ENCODE results near the gene PTN. TPM values are rescaled to one million over a fixed set of nuclear protein-coding genes. Genes with fewer than 3 reads are reported as not detected.

PTN gene
- total RNA-seq, 1 donor from 2014 or later, result 11.1 TPM

- Histone ChIP-seq H3K27ac (ENCODE audit: low read depth, low read length) (no peak overlapping the region), H3K4me3 (ENCODE audit: insufficient read depth, low read depth, low read length) (no peak overlapping the region), H3K79me2 (ENCODE audit: insufficient read depth, low read length) (no peaks in the 10 kb centered on the region), H2AFZ (ENCODE audit: low read depth, low read length) (no peak overlapping the region), H3K27me3 (ENCODE audit: insufficient read depth, low read length) (no peaks in the 10 kb centered on the region), H3K36me3 (ENCODE audit: insufficient read depth, low read length) (no peaks in the 10 kb centered on the region), H3K4me2 (ENCODE audit: low read length) (no peak overlapping the region), H4K20me1 (ENCODE audit: insufficient read depth, low read length) (no peaks in the 10 kb centered on the region), H3K9ac (ENCODE audit: low read length) (no peak overlapping the region), H3K4me1 (ENCODE audit: insufficient read depth, low read length) (no peaks in the 10 kb centered on the region), H3K9me3 (ENCODE audit: insufficient read depth, low read depth, low read length) (no peaks in the 10 kb centered on the region)
- no peaks in the 10 kb centered on the region for H3K4me1 Mint-ChIP-seq (ENCODE audit: low read depth, unreplicated experiment)
- DNase-seq (ENCODE audit: low read depth), result no peak
- H3K27me3 Mint-ChIP-seq (ENCODE audit: low read depth, unreplicated experiment), result no peaks in the 10 kb centered on the region
- no peak for TF ChIP-seq CTCF (IDR thresholded peaks at IDR 0.05; ENCODE audit: insufficient read depth, low read depth, low read length)
- no peak for TF ChIP-seq EZH2 (IDR thresholded peaks at IDR 0.05; ENCODE audit: insufficient read depth, low read length)
- peaks cover 1% of the 10 kb centered on the region for H3K9me3 Mint-ChIP-seq (ENCODE audit: unreplicated experiment)
- peaks cover 4% of the 10 kb centered on the region for H3K36me3 Mint-ChIP-seq (ENCODE audit: low read depth, unreplicated experiment)
- H3K4me3 Mint-ChIP-seq (ENCODE audit: unreplicated experiment), result no peak overlapping the region
- no peak for FAIRE-seq
- H3K27ac Mint-ChIP-seq (ENCODE audit: unreplicated experiment), result no peak overlapping the region
Measured at GRCh38 chr7:137386966-137387365, 43.4 kb upstream of the PTN start.

GRCh38 chr7:137381045-137381444, 37.5 kb upstream of the PTN start:
- H3K36me3 ChIP-seq (ENCODE audit: insufficient read depth, low read length), result no peaks in the 10 kb centered on the region
- DNase-seq (ENCODE audit: low read depth), result no peak
- Mint-ChIP-seq H3K9me3 (ENCODE audit: unreplicated experiment) (no peaks in the 10 kb centered on the region), H3K4me1 (ENCODE audit: low read depth, unreplicated experiment) (no peaks in the 10 kb centered on the region), H3K27ac (ENCODE audit: unreplicated experiment) (no peak overlapping the region), H3K27me3 (ENCODE audit: low read depth, unreplicated experiment) (no peaks in the 10 kb centered on the region), H3K4me3 (ENCODE audit: unreplicated experiment) (no peak overlapping the region), H3K36me3 (ENCODE audit: low read depth, unreplicated experiment) (no peaks in the 10 kb centered on the region)
- no peaks in the 10 kb centered on the region for H3K4me1 ChIP-seq (ENCODE audit: insufficient read depth, low read length)
- no peak overlapping the region for H3K4me2 ChIP-seq (ENCODE audit: low read length)
- no peaks in the 10 kb centered on the region for H3K27me3 ChIP-seq (ENCODE audit: insufficient read depth, low read length)
- FAIRE-seq, result no peak
- no peak overlapping the region for H3K4me3 ChIP-seq (ENCODE audit: insufficient read depth, low read depth, low read length)
- no peaks in the 10 kb centered on the region for H4K20me1 ChIP-seq (ENCODE audit: insufficient read depth, low read length)
- H3K79me2 ChIP-seq (ENCODE audit: insufficient read depth, low read length), result no peaks in the 10 kb centered on the region
- no peak for TF ChIP-seq CTCF (IDR thresholded peaks at IDR 0.05; ENCODE audit: insufficient read depth, low read depth, low read length)
- TF ChIP-seq EZH2 (IDR thresholded peaks at IDR 0.05; ENCODE audit: insufficient read depth, low read length), result no peak
- no peak overlapping the region for H2AFZ ChIP-seq (ENCODE audit: low read depth, low read length)
- no peak overlapping the region for H3K27ac ChIP-seq (ENCODE audit: low read depth, low read length)
- no peak overlapping the region for H3K9ac ChIP-seq (ENCODE audit: low read length)
- H3K9me3 ChIP-seq (ENCODE audit: insufficient read depth, low read depth, low read length), result no peaks in the 10 kb centered on the region

DNA sequence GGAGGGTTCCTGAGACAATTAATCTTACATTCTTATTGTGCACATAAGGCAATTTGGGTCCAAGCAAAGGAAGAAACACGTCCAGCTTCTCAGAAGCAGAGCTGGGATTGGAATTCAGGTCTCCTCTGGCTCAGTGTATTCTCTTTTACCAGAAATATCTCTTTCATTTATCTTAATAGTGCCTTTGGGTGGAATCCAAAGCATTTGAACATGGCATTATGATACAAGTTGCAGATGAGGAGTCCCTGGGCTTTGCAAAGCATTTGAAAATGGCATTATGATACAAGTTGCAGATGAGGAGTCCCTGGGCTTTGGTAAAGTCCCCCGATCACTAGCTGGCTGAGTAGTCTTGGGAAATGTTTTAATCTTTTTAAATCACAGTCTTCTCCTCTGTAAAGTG, 30.0 kb upstream of the PTN start:
- Histone ChIP-seq H2AFZ (ENCODE audit: low read depth, low read length) (no peak overlapping the region), H3K4me2 (ENCODE audit: low read length) (no peak overlapping the region), H3K27ac (ENCODE audit: low read depth, low read length) (no peak overlapping the region), H3K4me3 (ENCODE audit: insufficient read depth, low read depth, low read length) (no peak overlapping the region), H3K4me1 (ENCODE audit: insufficient read depth, low read length) (no peaks in the 10 kb centered on the region), H3K9ac (ENCODE audit: low read length) (no peak overlapping the region), H3K27me3 (ENCODE audit: insufficient read depth, low read length) (no peaks in the 10 kb centered on the region), H3K9me3 (ENCODE audit: insufficient read depth, low read depth, low read length) (no peaks in the 10 kb centered on the region), H4K20me1 (ENCODE audit: insufficient read depth, low read length) (no peaks in the 10 kb centered on the region), H3K79me2 (ENCODE audit: insufficient read depth, low read length) (no peaks in the 10 kb centered on the region), H3K36me3 (ENCODE audit: insufficient read depth, low read length) (no peaks in the 10 kb centered on the region)
- Mint-ChIP-seq H3K27me3 (ENCODE audit: low read depth, unreplicated experiment) (no peaks in the 10 kb centered on the region), H3K27ac (ENCODE audit: unreplicated experiment) (no peak overlapping the region), H3K4me3 (ENCODE audit: unreplicated experiment) (no peak overlapping the region), H3K36me3 (ENCODE audit: low read depth, unreplicated experiment) (no peaks in the 10 kb centered on the region), H3K9me3 (ENCODE audit: unreplicated experiment) (no peaks in the 10 kb centered on the region), H3K4me1 (ENCODE audit: low read depth, unreplicated experiment) (no peaks in the 10 kb centered on the region)
- DNase-seq (ENCODE audit: low read depth) (peak; percentile 3), FAIRE-seq (no peak)
- TF ChIP-seq EZH2 (IDR thresholded peaks at IDR 0.05; ENCODE audit: insufficient read depth, low read length) (no peak), CTCF (IDR thresholded peaks at IDR 0.05; ENCODE audit: insufficient read depth, low read depth, low read length) (no peak)
